ENCODE data around the gene CTSA.

DNA sequence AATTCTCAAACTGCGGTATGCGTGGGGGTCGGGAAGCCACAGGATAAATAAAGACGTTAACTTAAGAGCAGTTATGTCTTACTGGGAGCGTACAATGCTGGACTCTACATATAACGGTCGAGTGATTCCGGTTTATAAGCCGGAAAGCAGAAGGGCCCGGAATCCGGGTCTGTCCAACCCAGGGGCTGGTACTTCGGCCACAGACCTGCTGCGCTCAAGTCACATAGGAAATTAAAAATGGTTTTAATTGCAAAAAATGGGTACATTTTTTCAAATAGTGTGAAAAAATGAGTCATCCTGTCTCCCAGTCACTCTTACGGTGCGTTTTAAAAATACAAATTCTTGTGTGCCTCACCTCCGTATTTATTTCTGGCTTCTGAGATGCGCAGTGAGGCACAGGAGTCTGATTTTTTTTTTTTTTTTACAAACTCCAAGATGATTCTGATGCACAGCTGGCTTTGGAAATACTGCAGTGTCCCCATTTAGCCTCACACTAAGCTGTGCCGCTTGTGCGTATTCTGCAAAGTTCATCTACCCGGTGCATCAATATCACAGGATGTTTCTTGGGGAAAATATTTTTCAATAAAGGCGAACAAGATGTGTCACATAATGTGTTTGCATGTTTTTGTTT is 44.4 kb downstream of the CTSA start:
- TF ChIP-seq CTCF (IDR thresholded peaks at IDR 0.05; ENCODE audit: insufficient read depth, low read depth, low read length), result no peak
- no peak for TF ChIP-seq EZH2 (IDR thresholded peaks at IDR 0.05; ENCODE audit: insufficient read depth, low read length)

All from astrocyte (in vitro differentiated cells and primary cell).